K562 (cell line): ENCODE data around the gene POR. TPM values are rescaled to one million over a fixed set of nuclear protein-coding genes. Genes with fewer than 3 reads are reported as not detected.

ENCODE experiments used
- ATF1 ChIP-seq, 2 experiments: fragments of 450-650 bp in 1 of 2; IDR thresholded peaks; 2 replicates each; pipeline ENCODE4 v1.6.1; 2016; ENCODE audit warnings: missing compliant biosample characterization in 1 of 2, missing genetic modification characterization in 1 of 2
- COPS2 ChIP-seq: fragments of 450-650 bp; conservative IDR thresholded peaks from 2 replicates; pipeline ENCODE4 v1.6.1; 2016; ENCODE audit warnings: mild to moderate bottlenecking, moderate library complexity
- CREM ChIP-seq: IDR thresholded peaks from 2 replicates; pipeline ENCODE4 v1.6.1; 2014; ENCODE audit warnings: antibody characterized with exemption, low read depth
- DDX20 ChIP-seq: fragments of 450-650 bp; IDR thresholded peaks from 2 replicates; pipeline ENCODE4 v1.6.1; 2016; ENCODE audit warnings: missing genetic modification characterization, low read depth, mild to moderate bottlenecking, missing compliant biosample characterization, moderate library complexity
- DNMT1 ChIP-seq: fragments of 450-650 bp; IDR thresholded peaks from 2 replicates; pipeline ENCODE4 v1.6.1; 2016; ENCODE audit warnings: antibody characterized with exemption, mild to moderate bottlenecking
- DPF2 ChIP-seq: fragments of 450-650 bp; IDR thresholded peaks from 2 replicates; pipeline ENCODE4 v1.6.1; 2016
- GTF2E2 ChIP-seq: fragments of 200-800 bp; sonication (Bioruptor generic); IDR thresholded peaks from 2 replicates; pipeline ENCODE4 v1.6.1; 2016; ENCODE audit warnings: missing genetic modification characterization, missing compliant biosample characterization
- IRF2 ChIP-seq: sonication (generic); formaldehyde crosslinking; IDR thresholded peaks from 2 replicates; pipeline ENCODE4 v1.8.1; 2022; ENCODE audit warnings: mild to moderate bottlenecking, missing genetic modification reagents
- KLF13 ChIP-seq: fragments of 450-650 bp; IDR thresholded peaks from 2 replicates; pipeline ENCODE4 v1.6.1; 2016; ENCODE audit warnings: missing genetic modification characterization, low read depth, mild to moderate bottlenecking, missing compliant biosample characterization, moderate library complexity, borderline replicate concordance
- NCOA1 ChIP-seq: fragments of 450-650 bp; IDR thresholded peaks from 2 replicates; pipeline ENCODE4 v1.6.1; 2016; ENCODE audit warnings: low read depth
- NELFE ChIP-seq: IDR thresholded peaks from 2 replicates; pipeline ENCODE4 v1.6.1; 2011; ENCODE audit warnings: mild to moderate bottlenecking; ENCODE audit not compliant: insufficient read depth, insufficient read length
- NFE2 ChIP-seq: IDR thresholded peaks from 2 replicates; pipeline ENCODE4 v1.6.1; 2014; ENCODE audit warnings: antibody characterized with exemption, low read depth
- PRPF4 ChIP-seq: fragments of 200-400 bp; formaldehyde crosslinking; IDR thresholded peaks from one replicate; pipeline ENCODE4 v1.6.1; 2017; ENCODE audit warnings: low read length, low read depth, mild to moderate bottlenecking; ENCODE audit not compliant: insufficient read depth, poor library complexity, severe bottlenecking
- RBM25 ChIP-seq: fragments of 200-400 bp; formaldehyde crosslinking; IDR thresholded peaks from 2 replicates; pipeline ENCODE4 v1.6.1; 2018; ENCODE audit warnings: low read length, low read depth, moderate library complexity; ENCODE audit not compliant: severe bottlenecking
- RHOXF2B ChIP-seq: fragments of 250-450 bp; sonication (Bioruptor Pico); conservative IDR thresholded peaks from 2 replicates; pipeline ENCODE4 v1.5.1; 2021
- SMARCA5 ChIP-seq: fragments of 450-650 bp; IDR thresholded peaks from 2 replicates; pipeline ENCODE4 v1.6.1; 2016
- TARDBP ChIP-seq: fragments of 450-650 bp; IDR thresholded peaks from 2 replicates; pipeline ENCODE4 v1.6.1; 2016
- TFAM ChIP-seq: fragments of 250-450 bp; sonication (Bioruptor Pico); conservative IDR thresholded peaks from 2 replicates; pipeline ENCODE4 v1.5.0; 2021; ENCODE audit warnings: mild to moderate bottlenecking, moderate library complexity
- TRIM28 ChIP-seq: fragments of 450-650 bp; IDR thresholded peaks from 2 replicates; pipeline ENCODE4 v1.6.1; 2017
- ZKSCAN3 ChIP-seq: fragments of 250-450 bp; sonication (Bioruptor Pico); IDR thresholded peaks from 2 replicates; pipeline ENCODE4 v1.4.0; 2020
- ZNF174 ChIP-seq: fragments of 250-450 bp; sonication (Bioruptor Pico); IDR thresholded peaks from 2 replicates; pipeline ENCODE4 v1.4.0; 2020; ENCODE audit warnings: mild to moderate bottlenecking
- ZNF212 ChIP-seq: fragments of 450-650 bp; formaldehyde crosslinking; IDR thresholded peaks from 2 replicates; pipeline ENCODE4 v1.4.0; 2020; ENCODE audit warnings: mild to moderate bottlenecking
- polyA plus RNA-seq, 8 experiments: library from polyadenylated mRNA; depleted of rRNA in 4 of 8; stranded (reverse) in 5 of 8; unstranded in 3 of 8; fragments of >200 nt; fragmentation: Nextera tagmentation in 2 of 8; fragmentation: Illumina TruSeq in 1 of 8; extraction: Ambion mirVana in 2 of 8; extraction: Trizol in 1 of 8; gene quantifications; 2 replicates each; pipeline versions ENCODE4 v1.2.1 to v1.2.3, GENCODE V29; 2011 to 2014; ENCODE audit warnings: inconsistent platforms in 1 of 8, missing spikeins in 1 of 8
- total RNA-seq, 7 experiments: library from RNA; depleted of rRNA in 6 of 7; stranded (reverse); fragments of >200 nt in 6 of 7; fragmentation: Illumina TruSeq in 2 of 7; extraction: Trizol in 2 of 7; gene quantifications; 2 replicates each; pipeline versions ENCODE4 v1.2.1 to v1.2.3, GENCODE V29; 2011 to 2021; ENCODE audit warnings: low replicate concordance in 1 of 7
- TF ChIP-seq, protein P1 (sequence below): fragments of 250-450 bp; sonication (Bioruptor Pico); IDR thresholded peaks from 2 replicates; pipeline ENCODE4 v1.5.1; 2021; ENCODE audit warnings: mild to moderate bottlenecking
- TF ChIP-seq, protein P2 (sequence below): sonication (generic); formaldehyde crosslinking; IDR thresholded peaks from 2 replicates; pipeline ENCODE4 v1.9.0; 2022; ENCODE audit warnings: mild to moderate bottlenecking, missing genetic modification reagents
- TF ChIP-seq, protein P3 (sequence below): fragments of 450-650 bp; IDR thresholded peaks from 2 replicates; pipeline ENCODE4 v1.7.0; 2016; ENCODE audit warnings: borderline replicate concordance

POR gene
- total and polyA plus RNA-seq, 9 of the 15 experiments (the other 6 are each of a cell fraction or from before 2014, with no cell fraction given): 4.7 to 142 (median 40.8) TPM

DNA sequence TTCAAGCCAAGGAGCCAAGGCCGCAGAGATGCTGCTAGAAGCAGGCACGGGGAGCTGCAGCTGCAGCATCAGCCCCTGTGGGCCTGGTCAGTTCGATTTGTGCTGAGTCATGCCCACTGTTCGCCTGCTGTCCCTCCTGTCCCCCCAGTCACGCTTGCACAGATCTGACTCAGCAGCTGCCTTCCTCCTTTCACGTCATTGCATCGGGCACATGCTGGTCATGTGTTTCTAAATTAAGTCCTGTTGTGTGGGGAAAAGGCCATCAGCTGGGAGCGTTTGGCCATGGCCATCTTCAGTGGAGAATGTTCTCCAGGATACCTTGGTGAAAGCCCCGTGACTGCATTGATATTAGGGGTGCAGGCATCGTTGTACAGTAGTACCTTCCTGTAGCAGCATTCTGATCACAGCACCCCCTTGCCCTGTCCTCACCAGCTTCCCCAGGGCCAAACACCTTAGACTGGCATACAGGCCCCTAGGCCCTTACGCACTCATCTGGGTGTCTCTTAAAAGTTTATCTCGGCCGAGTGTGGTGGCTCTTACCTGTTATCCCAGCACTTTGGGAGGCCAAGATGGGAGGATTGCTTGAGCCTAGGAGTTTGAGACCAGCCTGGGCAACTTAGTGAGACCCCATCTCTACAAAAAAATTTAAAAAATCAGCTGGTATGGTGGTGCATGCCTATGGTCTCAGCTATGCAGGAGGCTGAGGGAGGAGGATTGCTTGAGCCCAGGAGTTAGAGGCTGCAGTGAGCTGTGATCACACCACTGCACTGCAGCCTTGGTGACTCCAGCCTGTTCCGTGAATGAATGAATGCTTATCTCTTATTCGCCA is 23.2 kb downstream of the POR start (continued):
- TF ChIP-seq, protein P1, sequence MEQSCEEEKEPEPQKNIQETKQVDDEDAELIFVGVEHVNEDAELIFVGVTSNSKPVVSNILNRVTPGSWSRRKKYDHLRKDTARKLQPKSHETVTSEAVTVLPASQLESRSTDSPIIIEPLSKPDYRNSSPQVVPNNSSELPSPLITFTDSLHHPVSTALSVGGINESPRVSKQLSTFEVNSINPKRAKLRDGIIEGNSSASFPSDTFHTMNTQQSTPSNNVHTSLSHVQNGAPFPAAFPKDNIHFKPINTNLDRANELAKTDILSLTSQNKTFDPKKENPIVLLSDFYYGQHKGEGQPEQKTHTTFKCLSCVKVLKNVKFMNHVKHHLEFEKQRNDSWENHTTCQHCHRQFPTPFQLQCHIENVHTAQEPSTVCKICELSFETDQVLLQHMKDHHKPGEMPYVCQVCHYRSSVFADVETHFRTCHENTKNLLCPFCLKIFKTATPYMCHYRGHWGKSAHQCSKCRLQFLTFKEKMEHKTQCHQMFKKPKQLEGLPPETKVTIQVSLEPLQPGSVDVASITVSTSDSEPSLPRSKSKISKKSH: no peak
- TF ChIP-seq IRF2 (CRISPR knock-in tag): no peak
- TF ChIP-seq ATF1 (CRISPR knock-in tag; IDR thresholded peaks at IDR 0.05): no peak
- TF ChIP-seq ATF1 (tag; IDR thresholded peaks at IDR 0.05): peak; percentile 92
- TF ChIP-seq TRIM28: peak; percentile 80; the same call in 1 of the 2 replicates
- TF ChIP-seq COPS2: no peak
- TF ChIP-seq SMARCA5: 0 out of 2 replicates have a peak, but pooled peaks have one; percentile 49
- no peak for TF ChIP-seq DNMT1
- no peak for TF ChIP-seq TFAM
- no peak for TF ChIP-seq ZKSCAN3
- TF ChIP-seq, protein P2, sequence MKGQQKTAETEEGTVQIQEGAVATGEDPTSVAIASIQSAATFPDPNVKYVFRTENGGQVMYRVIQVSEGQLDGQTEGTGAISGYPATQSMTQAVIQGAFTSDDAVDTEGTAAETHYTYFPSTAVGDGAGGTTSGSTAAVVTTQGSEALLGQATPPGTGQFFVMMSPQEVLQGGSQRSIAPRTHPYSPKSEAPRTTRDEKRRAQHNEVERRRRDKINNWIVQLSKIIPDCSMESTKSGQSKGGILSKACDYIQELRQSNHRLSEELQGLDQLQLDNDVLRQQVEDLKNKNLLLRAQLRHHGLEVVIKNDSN (CRISPR knock-in tag): peak; percentile 84
- no peak for TF ChIP-seq TARDBP
- TF ChIP-seq ZNF174 (CRISPR knock-in tag): no peak
- TF ChIP-seq ZNF212 (CRISPR knock-in tag): no peak
- TF ChIP-seq CREM: peak; percentile 90
- TF ChIP-seq DPF2: peak; percentile 94
- TF ChIP-seq PRPF4: no peak
- peak; percentile 40; the same call in 1 of the 2 replicates for TF ChIP-seq KLF13 (tag)
- no peak for TF ChIP-seq RBM25
- TF ChIP-seq, protein P3, sequence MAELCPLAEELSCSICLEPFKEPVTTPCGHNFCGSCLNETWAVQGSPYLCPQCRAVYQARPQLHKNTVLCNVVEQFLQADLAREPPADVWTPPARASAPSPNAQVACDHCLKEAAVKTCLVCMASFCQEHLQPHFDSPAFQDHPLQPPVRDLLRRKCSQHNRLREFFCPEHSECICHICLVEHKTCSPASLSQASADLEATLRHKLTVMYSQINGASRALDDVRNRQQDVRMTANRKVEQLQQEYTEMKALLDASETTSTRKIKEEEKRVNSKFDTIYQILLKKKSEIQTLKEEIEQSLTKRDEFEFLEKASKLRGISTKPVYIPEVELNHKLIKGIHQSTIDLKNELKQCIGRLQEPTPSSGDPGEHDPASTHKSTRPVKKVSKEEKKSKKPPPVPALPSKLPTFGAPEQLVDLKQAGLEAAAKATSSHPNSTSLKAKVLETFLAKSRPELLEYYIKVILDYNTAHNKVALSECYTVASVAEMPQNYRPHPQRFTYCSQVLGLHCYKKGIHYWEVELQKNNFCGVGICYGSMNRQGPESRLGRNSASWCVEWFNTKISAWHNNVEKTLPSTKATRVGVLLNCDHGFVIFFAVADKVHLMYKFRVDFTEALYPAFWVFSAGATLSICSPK: no peak
- TF ChIP-seq NCOA1: peak; percentile 83; the same call in 1 of the 2 replicates
- TF ChIP-seq NFE2: peak; percentile 100
- TF ChIP-seq NELFE: no peak
- TF ChIP-seq GTF2E2 (tag): no peak
- TF ChIP-seq RHOXF2B (CRISPR knock-in tag): no peak
- no peak for TF ChIP-seq DDX20 (tag)
